Neural cell (in vitro differentiated cells): Measurements from ENCODE around the gene MRPS21. TPM values are rescaled to one million over a fixed set of nuclear protein-coding genes. Genes with fewer than 3 reads are reported as not detected.

Source experiments
- H2AFZ ChIP-seq: fragments of 200-600, 300-800 bp; sonication (generic), shearing (Covaris generic); 2 replicates; pipeline ENCODE4 v1.6.0; 2014; ENCODE audit warnings: low read depth, mild to moderate bottlenecking, antibody characterized with exemption, low read length, moderate library complexity
- H3F3A ChIP-seq: fragments of 200-600 bp; shearing (Covaris generic); 2 replicates; pipeline ENCODE4 v1.6.1; 2016; ENCODE audit warnings: mild to moderate bottlenecking, moderate library complexity, mixed read lengths, antibody characterized with exemption, low read length; ENCODE audit not compliant: insufficient read depth, poor library complexity, severe bottlenecking
- H3K27ac ChIP-seq: fragments of 200-600, 300-800 bp; sonication (generic), shearing (Covaris generic); 2 replicates; pipeline ENCODE4 v1.5.1; 2014; ENCODE audit warnings: mild to moderate bottlenecking, low read length, moderate library complexity
- H3K27me3 ChIP-seq: fragments of 300-800, 200-600 bp; sonication (generic), shearing (Covaris generic); 2 replicates; pipeline ENCODE4 v1.6.0; 2014; ENCODE audit warnings: mild to moderate bottlenecking, low read depth, low read length, moderate library complexity; ENCODE audit not compliant: insufficient read depth
- H3K36me3 ChIP-seq: fragments of 300-800, 200-600 bp; sonication (generic), shearing (Covaris generic); 2 replicates; pipeline ENCODE4 v1.5.1; 2014; ENCODE audit warnings: mild to moderate bottlenecking, antibody characterized with exemption, low read length, moderate library complexity; ENCODE audit not compliant: insufficient read depth
- H3K4me2 ChIP-seq: fragments of 300-800, 200-600 bp; sonication (generic), shearing (Covaris generic); 2 replicates; pipeline ENCODE4 v1.6.0; 2014; ENCODE audit warnings: mild to moderate bottlenecking, low read length
- H3K4me3 ChIP-seq: fragments of 300-800, 200-600 bp; sonication (generic), shearing (Covaris generic); 2 replicates; pipeline ENCODE4 v1.5.1; 2014; ENCODE audit warnings: mild to moderate bottlenecking, low read length, moderate library complexity
- H3K79me2 ChIP-seq: fragments of 200-600 bp; shearing (Covaris generic); replicated peaks from 2 replicates; pipeline ENCODE4 v1.6.0; 2014; ENCODE audit warnings: mild to moderate bottlenecking, low read length, moderate library complexity; ENCODE audit not compliant: insufficient read depth
- H3K9ac ChIP-seq: fragments of 300-800, 200-600 bp; sonication (generic), shearing (Covaris generic); 2 replicates; pipeline ENCODE4 v1.6.1; 2016; ENCODE audit warnings: mild to moderate bottlenecking, low read length, mixed read lengths
- H3K9me2 ChIP-seq: fragments of 200-600 bp; shearing (Covaris generic); 2 replicates; pipeline ENCODE4 v1.6.1; 2016; ENCODE audit warnings: mild to moderate bottlenecking, low read length, mixed read lengths; ENCODE audit not compliant: insufficient read depth
- H3K9me3 ChIP-seq: fragments of 200-600, 300-800 bp; sonication (generic), shearing (Covaris generic); 2 replicates; pipeline ENCODE4 v1.6.1; 2016; ENCODE audit warnings: mild to moderate bottlenecking, mixed run types, low read length, moderate library complexity, mixed read lengths
- H4K20me1 ChIP-seq: fragments of 200-600 bp; shearing (Covaris generic); 2 replicates; pipeline ENCODE4 v1.6.1; 2016; ENCODE audit warnings: mild to moderate bottlenecking, mixed run types; ENCODE audit not compliant: insufficient read depth
- EZH2 ChIP-seq: fragments of 200-600, 300-800 bp; shearing (Covaris generic), sonication (generic); IDR thresholded peaks from 2 replicates; pipeline ENCODE4 v1.6.1; 2014; ENCODE audit warnings: antibody characterized with exemption, low read length, borderline replicate concordance, mild to moderate bottlenecking; ENCODE audit not compliant: insufficient read depth, poor library complexity, severe bottlenecking
- MXI1 ChIP-seq: fragments of 450-650 bp; conservative IDR thresholded peaks from 2 replicates; pipeline ENCODE4 v1.6.1; 2014; ENCODE audit warnings: antibody characterized with exemption, mild to moderate bottlenecking; ENCODE audit not compliant: poor library complexity, severe bottlenecking
- POLR2AphosphoS5 ChIP-seq: IDR thresholded peaks from 2 replicates; pipeline ENCODE4 v1.6.1; 2012
- RAD21 ChIP-seq: fragments of 450-650 bp; conservative IDR thresholded peaks from 2 replicates; pipeline ENCODE4 v1.6.1; 2014; ENCODE audit warnings: antibody characterized with exemption, mild to moderate bottlenecking, moderate library complexity
- TAF1 ChIP-seq: IDR thresholded peaks from 2 replicates; pipeline ENCODE4 v1.6.1; 2012; ENCODE audit warnings: low read depth
- polyA plus RNA-seq: library from polyadenylated mRNA; depleted of rRNA; stranded (reverse); fragments of >200 nt; gene quantifications from 2 replicates; pipeline ENCODE4 v1.2.3, GENCODE V29; 2014
- TF ChIP-seq, protein P1 (sequence below): fragments of 450-650 bp; IDR thresholded peaks from 2 replicates; pipeline ENCODE4 v1.5.1; 2014; ENCODE audit warnings: antibody characterized with exemption, mild to moderate bottlenecking, moderate library complexity; ENCODE audit not compliant: poor library complexity, severe bottlenecking

The MRPS21 gene
- polyA plus RNA-seq, 1 donor from 2014 or later, result 170 TPM

DNA sequence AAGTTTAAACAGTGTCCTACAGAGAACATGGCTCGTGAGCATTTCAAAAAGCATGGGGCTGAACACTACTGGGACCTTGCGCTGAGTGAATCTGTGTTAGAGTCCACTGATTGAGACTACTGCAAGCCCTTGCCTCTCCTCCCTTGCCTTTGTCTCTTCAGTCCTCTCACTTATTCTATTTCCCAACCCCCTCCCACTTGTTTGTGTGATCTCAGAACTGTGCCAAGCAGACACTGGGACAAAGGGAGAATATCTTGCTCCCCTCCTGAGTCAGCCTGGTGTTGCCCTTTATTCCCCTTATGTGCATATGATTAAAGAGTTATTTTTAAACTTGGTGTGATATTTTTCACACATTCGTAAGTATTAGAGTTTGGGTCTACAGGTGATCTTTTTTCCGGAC, 59.2 kb downstream of the MRPS21 start:
- no peaks in the 10 kb centered on the region for H3K79me2 ChIP-seq
- no peak overlapping the region for H3K4me2 ChIP-seq
- no peak overlapping the region for H3K4me3 ChIP-seq
- H3K9me3 ChIP-seq, result no peaks in the 10 kb centered on the region
- H3F3A ChIP-seq, result no peaks in the 10 kb centered on the region
- no peak overlapping the region for H3K9ac ChIP-seq
- no peaks in the 10 kb centered on the region for H3K9me2 ChIP-seq
- H3K27me3 ChIP-seq, result no peaks in the 10 kb centered on the region
- no peaks in the 10 kb centered on the region for H3K36me3 ChIP-seq
- H4K20me1 ChIP-seq, result no peaks in the 10 kb centered on the region
- H2AFZ ChIP-seq, result no peak overlapping the region
- no peak overlapping the region for H3K27ac ChIP-seq
- TF ChIP-seq TAF1 (no peak), POLR2AphosphoS5 (no peak), RAD21 (no peak), MXI1 (no peak), EZH2 (no peak)
- TF ChIP-seq, protein P1, sequence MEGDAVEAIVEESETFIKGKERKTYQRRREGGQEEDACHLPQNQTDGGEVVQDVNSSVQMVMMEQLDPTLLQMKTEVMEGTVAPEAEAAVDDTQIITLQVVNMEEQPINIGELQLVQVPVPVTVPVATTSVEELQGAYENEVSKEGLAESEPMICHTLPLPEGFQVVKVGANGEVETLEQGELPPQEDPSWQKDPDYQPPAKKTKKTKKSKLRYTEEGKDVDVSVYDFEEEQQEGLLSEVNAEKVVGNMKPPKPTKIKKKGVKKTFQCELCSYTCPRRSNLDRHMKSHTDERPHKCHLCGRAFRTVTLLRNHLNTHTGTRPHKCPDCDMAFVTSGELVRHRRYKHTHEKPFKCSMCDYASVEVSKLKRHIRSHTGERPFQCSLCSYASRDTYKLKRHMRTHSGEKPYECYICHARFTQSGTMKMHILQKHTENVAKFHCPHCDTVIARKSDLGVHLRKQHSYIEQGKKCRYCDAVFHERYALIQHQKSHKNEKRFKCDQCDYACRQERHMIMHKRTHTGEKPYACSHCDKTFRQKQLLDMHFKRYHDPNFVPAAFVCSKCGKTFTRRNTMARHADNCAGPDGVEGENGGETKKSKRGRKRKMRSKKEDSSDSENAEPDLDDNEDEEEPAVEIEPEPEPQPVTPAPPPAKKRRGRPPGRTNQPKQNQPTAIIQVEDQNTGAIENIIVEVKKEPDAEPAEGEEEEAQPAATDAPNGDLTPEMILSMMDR, result no peak

Other genes starting within 250 kb of the MRPS21 start
- gene VPS45, start 226.1 kb upstream of the MRPS21 start, polyA plus RNA-seq, result 150 and 174 TPM in 2 replicates
- 203 and 213 TPM in 2 replicates for gene PLEKHO1, start 143.9 kb upstream of the MRPS21 start, polyA plus RNA-seq
- 16.6 and 17.9 TPM in 2 replicates for gene ANP32E, start 57.7 kb upstream of the MRPS21 start, polyA plus RNA-seq
- gene CA14, start 36.1 kb upstream of the MRPS21 start, polyA plus RNA-seq, result 1.1 and 1.5 TPM in 2 replicates
- 164 and 167 TPM in 2 replicates for gene APH1A, start 24.8 kb upstream of the MRPS21 start, polyA plus RNA-seq
- 2.6 and 17.1 TPM in 2 replicates for gene C1orf54, start 21.1 kb upstream of the MRPS21 start, polyA plus RNA-seq
- gene CIART, start 11.3 kb upstream of the MRPS21 start, polyA plus RNA-seq, result 7.3 and 9.1 TPM in 2 replicates
- 86.1 and 92.1 TPM in 2 replicates for gene PRPF3, start 27.7 kb downstream of the MRPS21 start, polyA plus RNA-seq
- 7.2 and 8.6 TPM in 2 replicates for gene RPRD2, start 70.3 kb downstream of the MRPS21 start, polyA plus RNA-seq
- 19.4 and 22.8 TPM in 2 replicates for gene TARS2, start 193.6 kb downstream of the MRPS21 start, polyA plus RNA-seq
- gene ECM1, start 214.2 kb downstream of the MRPS21 start, polyA plus RNA-seq, result 2.3 and 4.2 TPM in 2 replicates
- gene FALEC, start 221.9 kb downstream of the MRPS21 start, polyA plus RNA-seq, result not detected in 2 replicates